A549 (cell line): ENCODE measurements around the gene PROM2.

Experiments
- CBX2 ChIP-seq: fragments of 200-600 bp; sonication (generic); IDR thresholded peaks from 2 replicates; pipeline ENCODE4 v1.6.1; 2016; ENCODE audit warnings: low read depth, mild to moderate bottlenecking, borderline replicate concordance
- CEBPB ChIP-seq, 2 experiments: fragments of >200 bp in 1 of 2; sonication (Bioruptor Twin) in 1 of 2; formaldehyde crosslinking in 1 of 2; IDR thresholded peaks; 2 replicates each; pipeline ENCODE4 v1.6.1; 2012 to 2016
- CTCF ChIP-seq: fragments of >200 bp; sonication (Bioruptor Twin); formaldehyde crosslinking; IDR thresholded peaks from 3 replicates; pipeline ENCODE4 v1.5.1; 2016
- EP300 ChIP-seq, 2 experiments: fragments of >200 bp; sonication (Bioruptor Twin); formaldehyde crosslinking; IDR thresholded peaks; 2 replicates in 1 of 2; 3 replicates in 1 of 2; pipeline ENCODE4 v1.6.1; 2016 to 2017
- HDAC2 ChIP-seq: fragments of 200-600 bp; sonication (generic); IDR thresholded peaks from 2 replicates; pipeline ENCODE4 v1.6.1; 2016
- HES2 ChIP-seq: fragments of >200 bp; sonication (Bioruptor Twin); formaldehyde crosslinking; IDR thresholded peaks from 2 replicates; pipeline ENCODE4 v1.6.1; 2016
- KDM1A ChIP-seq: fragments of 200-600 bp; sonication (generic); IDR thresholded peaks from 2 replicates; pipeline ENCODE4 v1.6.1; 2016; ENCODE audit warnings: low read depth, mild to moderate bottlenecking
- MYC ChIP-seq: IDR thresholded peaks from 2 replicates; pipeline ENCODE4 v1.6.1; 2012; ENCODE audit warnings: mild to moderate bottlenecking, inconsistent platforms, low read length, improper control_type of control experiment, borderline replicate concordance
- NFE2L2 ChIP-seq: fragments of 150-350 bp; conservative IDR thresholded peaks from 2 replicates; pipeline ENCODE4 v1.6.1; 2014; ENCODE audit warnings: low read length
- PBX3 ChIP-seq: IDR thresholded peaks from 2 replicates; pipeline ENCODE4 v1.6.1; 2012
- POLR2A ChIP-seq: IDR thresholded peaks from 2 replicates; pipeline ENCODE4 v1.6.1; 2012; ENCODE audit warnings: mild to moderate bottlenecking, low read length
- RCOR1 ChIP-seq: fragments of 150-350 bp; IDR thresholded peaks from 2 replicates; pipeline ENCODE4 v1.6.1; 2014; ENCODE audit warnings: antibody characterized with exemption, low read length, low read depth
- REST ChIP-seq: fragments of 200-600 bp; sonication (generic); IDR thresholded peaks from 2 replicates; pipeline ENCODE4 v1.6.1; 2016; ENCODE audit warnings: antibody characterized with exemption, mild to moderate bottlenecking, moderate library complexity
- USF2 ChIP-seq: fragments of 450-650 bp; IDR thresholded peaks from 2 replicates; pipeline ENCODE4 v1.6.1; 2014; ENCODE audit warnings: antibody characterized with exemption

- TF ChIP-seq CTCF (no peak), CEBPB (IDR thresholded peaks at IDR 0.05) (no peak), KDM1A (no peak), NFE2L2 (no peak), EP300 (IDR thresholded peaks at IDR 0.05) (no peak), POLR2A (no peak), MYC (no peak), HES2 (no peak), PBX3 (no peak), REST (peak; percentile 73; the same call in 1 of the 2 replicates), HDAC2 (no peak), USF2 (no peak), RCOR1 (no peak), CBX2 (no peak)
Observed at GRCh38 chr2:95284886-95285541, 10.8 kb downstream of the PROM2 start.
